Upper lobe of left lung (tissue), 6 donors: ENCODE data around the gene THOC6. TPM values are rescaled to one million over a fixed set of nuclear protein-coding genes. Genes with fewer than 3 reads are reported as not detected.
A peak's percentile ranks its signal among the peaks of the same experiment; 100 is the strongest.

ENCODE experiments used
- ATAC-seq, 2 donors: fragments of 200-7000 bp; cut with Tn5 transposase; one replicate each; pipeline ENCODE4 v1.9.1; 2022; ENCODE audit warnings: mild to moderate bottlenecking in 2 of 2, moderate library complexity in 2 of 2; ENCODE audit not compliant: low FRiP score in 2 of 2
- DNase-seq, 2 donors: peaks; one replicate each; pipeline ENCODE4 v3.0.0-alpha.2; 2019 to 2020
- H3K27ac ChIP-seq, 4 donors: fragments of 200-600 bp; sonication (generic); one replicate each; pipeline ENCODE4 v1.5.1; 2016 to 2019
- H3K27me3 ChIP-seq, 4 donors: fragments of 200-600 bp; sonication (generic); one replicate each; pipeline ENCODE4 v1.5.1; 2017 to 2019
- H3K36me3 ChIP-seq, 4 donors: fragments of 200-600 bp; sonication (generic); one replicate each; pipeline ENCODE4 v1.5.1; 2016 to 2019
- H3K4me1 ChIP-seq, 4 donors: fragments of 200-600 bp; sonication (generic); one replicate each; pipeline ENCODE4 v1.5.1; 2018 to 2019
- H3K4me3 ChIP-seq, 4 donors: fragments of 200-600 bp; sonication (generic); one replicate each; pipeline ENCODE4 v1.5.1; 2017 to 2019; ENCODE audit warnings: mild to moderate bottlenecking in 2 of 4, moderate library complexity in 1 of 4
- H3K9me3 ChIP-seq, 4 donors: fragments of 200-600 bp; sonication (generic); one replicate each; pipeline ENCODE4 v1.5.1; 2018 to 2019
- CTCF ChIP-seq, 6 experiments: fragments of 450-650 bp in 4 of 6; fragments of 200-600 bp in 2 of 6; sonication (generic) in 2 of 6; IDR thresholded peaks; one replicate each; pipeline ENCODE4 v1.5.1; 2016 to 2019; ENCODE audit warnings: antibody characterized with exemption in 6 of 6
- EP300 ChIP-seq, 4 donors: sonication (generic); formaldehyde crosslinking; IDR thresholded peaks; one replicate each; pipeline ENCODE4 v1.5.1; 2017; ENCODE audit warnings: antibody characterized with exemption in 4 of 4, control low read depth in 2 of 4
- POLR2A ChIP-seq, 4 donors: fragments of 450-650 bp; IDR thresholded peaks; one replicate each; pipeline ENCODE4 v1.5.1; 2016 to 2017; ENCODE audit warnings: antibody characterized with exemption in 4 of 4, mild to moderate bottlenecking in 2 of 4
- POLR2AphosphoS5 ChIP-seq, 2 donors: sonication (generic); formaldehyde crosslinking; IDR thresholded peaks; one replicate each; pipeline ENCODE4 v1.5.1; 2017; ENCODE audit warnings: antibody characterized with exemption in 2 of 2
- WGBS, 2 donors: methylation state at CpG; one replicate each; pipeline ENCODE4 v1.1.5; 2017 to 2018; 5-methylcytosine and 5-hydroxymethylcytosine counted together
- total RNA-seq, 6 donors: library from RNA; depleted of rRNA in 4 of 6; stranded (reverse); fragments of >200 nt in 4 of 6; gene quantifications; one replicate each; pipeline versions ENCODE4 v1.1.0 to v1.2.1, GENCODE V29; 2016 to 2021
- donor health status: DM: no; HTN: no; CAD: no; lungs with moderate emphysema.
- donor health status: DM: no; HTN: yes; CAD: no; lungs with severe emphysema.

The THOC6 gene
- total RNA-seq, 6 donors from 2014 or later, result 18.5 to 40.8 (median 33.1) TPM

DNA sequence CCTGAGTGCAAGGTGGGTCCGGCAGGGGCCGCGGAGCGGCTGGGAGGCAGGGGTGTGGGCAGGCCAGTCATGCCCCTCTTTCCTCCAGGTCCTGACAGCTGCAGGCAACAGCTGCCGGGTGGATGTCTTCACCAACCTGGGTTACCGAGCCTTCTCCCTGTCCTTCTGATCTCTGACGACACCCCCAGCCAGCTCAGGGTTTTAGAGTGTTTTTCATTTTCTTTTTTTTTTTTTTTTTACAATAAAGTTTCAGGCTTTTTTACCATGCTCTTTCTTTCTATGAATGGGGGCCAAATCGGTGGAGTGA, 3.6 kb downstream of the THOC6 start:
- TF ChIP-seq POLR2A (IDR thresholded peaks at IDR 0.05), result no peak
- Histone ChIP-seq H3K4me3 (no peak overlapping the region), H3K27ac (no peak overlapping the region), H3K9me3 (no peaks in the 10 kb centered on the region), H3K36me3 (peaks cover 3 to 22% (median 18%) of the 10 kb centered on the region in 4 donors), H3K4me1 (peaks cover 29 to 54% (median 44%) of the 10 kb centered on the region in 4 donors), H3K27me3 (peaks cover 0 to 15% (median 8%) of the 10 kb centered on the region in 4 donors)
- DNase-seq (no peak), ATAC-seq (no peak)
- WGBS, 2 donors, result 92 to 93% methylated on average over 4 to 8 of the region's 8 CpGs

- DNase-seq (peak; percentile 90 to 97), ATAC-seq (peak; percentile 46 to 79)
- no peaks in the 10 kb centered on the region for H3K9me3 ChIP-seq
- peaks cover 0 to 15% (median 9%) of the 10 kb centered on the region in 4 donors for H3K27me3 ChIP-seq
- TF ChIP-seq CTCF (IDR thresholded peaks at IDR 0.05), result peak; percentile 67 to 90 (median 78)
- TF ChIP-seq EP300 (IDR thresholded peaks at IDR 0.05), result no peak
- TF ChIP-seq POLR2AphosphoS5 (IDR thresholded peaks at IDR 0.05), result no peak
- peak in 1 of 4 donors; percentile 40 for TF ChIP-seq POLR2A (IDR thresholded peaks at IDR 0.05)
- H3K4me3 ChIP-seq, result no peak overlapping the region
- H3K27ac ChIP-seq, result peak overlapping the region in 1 of 4 donors; percentile 20
- 29 to 38% methylated on average over 15 to 32 of the region's 58 CpGs for WGBS, 2 donors
- H3K4me1 ChIP-seq, result peaks cover 21 to 47% (median 37%) of the 10 kb centered on the region in 4 donors
- peaks cover 3 to 22% (median 18%) of the 10 kb centered on the region in 4 donors for H3K36me3 ChIP-seq
Measured at GRCh38 chr16:3027983-3028715, 4.3 kb downstream of the THOC6 start.

DNA sequence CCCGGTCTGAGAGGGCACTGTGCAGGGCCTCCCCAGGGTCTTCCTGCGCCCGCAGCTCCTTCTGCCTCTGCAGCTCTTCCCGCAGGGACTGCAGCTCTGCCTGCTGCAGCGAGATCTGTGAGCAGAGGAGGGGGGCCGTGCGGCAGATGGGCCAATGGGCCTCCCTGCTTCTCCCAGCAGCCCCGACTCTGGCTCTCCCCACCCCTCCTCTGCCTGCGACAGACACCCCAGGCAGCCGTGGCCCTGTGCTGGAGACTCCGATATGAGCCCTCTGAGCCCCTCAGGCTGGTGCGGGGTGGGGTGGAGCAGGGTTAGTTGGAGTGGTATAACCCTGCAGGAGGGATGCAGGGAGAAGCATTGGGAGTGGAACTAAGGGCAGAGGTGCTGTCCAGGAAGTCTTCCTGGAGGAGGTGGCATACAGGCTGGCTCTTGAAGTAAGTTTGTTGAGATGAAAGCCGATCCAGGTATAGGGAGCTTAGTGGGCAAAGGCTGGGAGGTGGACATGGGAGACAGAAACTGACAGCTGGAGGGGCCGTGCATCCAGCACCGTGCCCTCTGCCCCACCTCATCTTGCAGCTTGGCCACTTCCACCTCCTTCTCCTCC, 5.0 kb downstream of the THOC6 start:
- no peak for ATAC-seq
- TF ChIP-seq CTCF (IDR thresholded peaks at IDR 0.05), result no peak
- TF ChIP-seq POLR2AphosphoS5 (IDR thresholded peaks at IDR 0.05), result no peak
- TF ChIP-seq EP300 (IDR thresholded peaks at IDR 0.05), result no peak
- no peak for TF ChIP-seq POLR2A (IDR thresholded peaks at IDR 0.05)
- Histone ChIP-seq H3K36me3 (peaks cover 3 to 22% (median 18%) of the 10 kb centered on the region in 4 donors), H3K27ac (no peak overlapping the region), H3K4me3 (no peak overlapping the region), H3K27me3 (peaks cover 0 to 15% (median 9%) of the 10 kb centered on the region in 4 donors), H3K9me3 (no peaks in the 10 kb centered on the region), H3K4me1 (peaks cover 16 to 41% (median 31%) of the 10 kb centered on the region in 4 donors)
- 51 to 52% methylated on average over 5 to 15 of the region's 15 CpGs for WGBS, 2 donors
- DNase-seq, result no peak

GRCh38 chr16:3029491-3030221, 5.8 kb downstream of the THOC6 start:
- no peak overlapping the region for H3K27ac ChIP-seq
- ATAC-seq (peak in 1 of 2 donors; percentile 48), DNase-seq (peak in 1 of 2 donors; percentile 88)
- H3K36me3 ChIP-seq, result peaks cover 3 to 22% (median 18%) of the 10 kb centered on the region in 4 donors
- H3K4me3 ChIP-seq, result peak overlapping the region in 2 of 4 donors; percentile 6 to 22
- TF ChIP-seq CTCF (IDR thresholded peaks at IDR 0.05) (no peak), EP300 (IDR thresholded peaks at IDR 0.05) (no peak), POLR2A (IDR thresholded peaks at IDR 0.05) (no peak), POLR2AphosphoS5 (IDR thresholded peaks at IDR 0.05) (no peak)
- H3K9me3 ChIP-seq, result no peaks in the 10 kb centered on the region
- peaks cover 0 to 15% (median 9%) of the 10 kb centered on the region in 4 donors for H3K27me3 ChIP-seq
- H3K4me1 ChIP-seq, result peaks cover 16 to 36% (median 26%) of the 10 kb centered on the region in 4 donors
- WGBS, 2 donors, result 23 to 28% methylated on average over 17 to 46 of the region's 59 CpGs
